HuH-7.5 (cell line): ENCODE measurements around the gene MGAT4C.
"Not testable (repeated sequence)": the region's sequence is repeated elsewhere in the genome, so short reads cannot be mapped to it uniquely, and the experiment has no call there.

Experiments used
- DNase-seq: peaks from one replicate; pipeline ENCODE4 v3.0.0; 2011; ENCODE audit warnings: low spot score

The MGAT4C gene

GRCh38 chr12:86256163-86256562 is at the start of gene MGAT4C:
Gene MGAT4C (minus strand): TSS chr12:86256391.
- DNase-seq, result no peak

GRCh38 chr12:86296396-86296795 is 40.2 kb upstream of the MGAT4C start:
- not testable (repeated sequence) for DNase-seq

GRCh38 chr12:86293682-86294240 is 37.6 kb upstream of the MGAT4C start:
- no peak for DNase-seq

GRCh38 chr12:86292480-86292879 is 36.3 kb upstream of the MGAT4C start:
- no peak for DNase-seq

GRCh38 chr12:86290615-86291014 is 34.4 kb upstream of the MGAT4C start:
- DNase-seq, result no peak

GRCh38 chr12:86286119-86286518 is 29.9 kb upstream of the MGAT4C start:
- no peak for DNase-seq

GRCh38 chr12:86283620-86284019 is 27.4 kb upstream of the MGAT4C start:
- DNase-seq, result no peak

GRCh38 chr12:86275356-86275755 is 19.2 kb upstream of the MGAT4C start:
- DNase-seq, result no peak

- no peak for DNase-seq
Observed at GRCh38 chr12:86265329-86265695, 9.1 kb upstream of the MGAT4C start.

GRCh38 chr12:86264451-86265328 is 8.5 kb upstream of the MGAT4C start:
- peak; percentile 6 for DNase-seq

- no peak for DNase-seq
Observed at GRCh38 chr12:86261578-86261977, 5.4 kb upstream of the MGAT4C start.

- DNase-seq, result no peak
Observed at GRCh38 chr12:86261142-86261541, 5.0 kb upstream of the MGAT4C start.

GRCh38 chr12:86260183-86260582 is 4.0 kb upstream of the MGAT4C start:
- DNase-seq, result no peak

- DNase-seq, result no peak
Observed at GRCh38 chr12:86257134-86257533, 943 bp upstream of the MGAT4C start.

GRCh38 chr12:86254399-86255107 is 1.6 kb downstream of the MGAT4C start:
- DNase-seq, result no peak

GRCh38 chr12:86249851-86250250 is 6.3 kb downstream of the MGAT4C start:
- DNase-seq, result no peak

GRCh38 chr12:86249276-86249675 is 6.9 kb downstream of the MGAT4C start:
- DNase-seq, result no peak

- no peak for DNase-seq
Observed at GRCh38 chr12:86247871-86248270, 8.3 kb downstream of the MGAT4C start.

GRCh38 chr12:86241600-86241999 is 14.6 kb downstream of the MGAT4C start:
- DNase-seq, result no peak

- DNase-seq, result no peak
Observed at GRCh38 chr12:86234316-86234855, 21.8 kb downstream of the MGAT4C start.

- DNase-seq, result no peak
Observed at GRCh38 chr12:86233126-86233525, 23.1 kb downstream of the MGAT4C start.

GRCh38 chr12:86230516-86231146 is 25.6 kb downstream of the MGAT4C start:
- DNase-seq, result no peak
